Midbrain (tissue), 1 donor: ENCODE data around the gene ARHGEF5.

Experiments used
- DNase-seq: peaks from one replicate; lab custom pipeline; 2025; lab: John Stamatoyannopoulos, UW

The ARHGEF5 gene

DNA sequence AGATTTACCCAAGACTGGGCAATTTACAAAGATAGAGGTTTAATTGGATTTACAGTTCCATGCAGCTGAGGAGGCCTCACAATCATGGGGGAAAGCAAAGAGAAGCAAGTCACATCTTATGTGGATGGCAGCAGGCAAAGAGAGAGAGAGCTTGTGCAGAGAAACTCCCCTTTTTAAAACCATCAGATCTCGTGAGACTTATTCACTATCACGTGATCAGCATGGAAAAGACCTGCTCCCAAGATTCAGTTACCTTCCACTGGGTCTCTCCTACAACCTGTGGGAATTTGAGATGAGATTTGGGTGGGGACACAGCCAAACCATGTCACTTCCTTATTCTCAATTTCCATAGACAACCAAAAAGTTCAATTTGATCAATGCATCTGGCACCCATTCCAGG is 73.2 kb downstream of the ARHGEF5 start:
- DNase-seq: no peak
